AG04450 (cell line): ENCODE results near the gene S1PR5. TPM values are rescaled to one million over a fixed set of nuclear protein-coding genes. Genes with fewer than 3 reads are reported as not detected.
A peak's percentile ranks its signal among the peaks of the same experiment; 100 is the strongest.

Experiments
- CTCF ChIA-PET: fragments of 300-600, 350-600 bp; formaldehyde crosslinking; extraction: SDS; loops from one replicate; lab custom pipeline; 2022; ENCODE audit warnings: antibody characterized with exemption, inconsistent platforms; lab: Charles Lee
- POLR2A ChIA-PET: fragments of 350-600 bp; formaldehyde crosslinking; extraction: SDS; loops from one replicate; lab custom pipeline; 2021; ENCODE audit warnings: antibody characterized with exemption, inconsistent platforms; lab: Yijun Ruan, JAX
- DNase-seq: peaks from one replicate; pipeline ENCODE4 v3.0.0-alpha.2; 2011; ENCODE audit warnings: low read depth, low spot score
- H3K27ac ChIP-seq: one replicate; pipeline ENCODE4 v1.5.1; 2012; ENCODE audit warnings: low read depth, low read length, control low read depth
- H3K27me3 ChIP-seq: one replicate; pipeline ENCODE4 v1.6.0; 2012; ENCODE audit warnings: low read length; ENCODE audit not compliant: control insufficient read depth, insufficient read depth
- H3K4me3 ChIP-seq: 2 replicates; pipeline ENCODE4 v1.5.1; 2011; ENCODE audit warnings: mild to moderate bottlenecking, low read depth, low read length, control low read depth
- H3K9me3 ChIP-seq: 2 replicates; pipeline ENCODE4 v1.5.1; 2012; ENCODE audit warnings: low read length; ENCODE audit not compliant: control insufficient read depth, insufficient read depth
- CTCF ChIP-seq: IDR thresholded peaks from 2 replicates; pipeline ENCODE4 v1.5.1; 2011; ENCODE audit warnings: low read depth, low read length, control low read depth, inconsistent platforms
- polyA plus RNA-seq: library from polyadenylated mRNA; depleted of rRNA; stranded (reverse); fragments of >200 nt; gene quantifications from 2 replicates; pipeline ENCODE4 v1.2.3, GENCODE V29; 2011

S1PR5 gene
- polyA plus RNA-seq, 1 experiment: 0.10 TPM

- POLR2A ChIA-PET: no interaction called here
- Histone ChIP-seq H3K4me3 (no peak overlapping the region), H3K9me3 (no peaks in the 10 kb centered on the region; the same call in 1 of the 2 replicates), H3K27me3 (peaks cover 41% of the 10 kb centered on the region), H3K27ac (no peak overlapping the region)
- DNase-seq: no peak
- CTCF ChIA-PET: interaction anchor here (1.7 kb wide), 1 partner anchor 97 kb away, joined by 4 read pairs; no protein-coding TSS in a partner anchor
- TF ChIP-seq CTCF: no peak
Measured at GRCh38 chr19:10513223-10513622, 4.0 kb downstream of the S1PR5 start.

GRCh38 chr19:10510301-10510802 lies 6.9 kb downstream of the S1PR5 start:
- Histone ChIP-seq H3K27me3 (peaks cover 33% of the 10 kb centered on the region), H3K27ac (no peak overlapping the region), H3K9me3 (no peaks in the 10 kb centered on the region; the same call in 1 of the 2 replicates), H3K4me3 (no peak overlapping the region)
- POLR2A ChIA-PET: no interaction called here
- TF ChIP-seq CTCF: peak; percentile 76
- no peak for DNase-seq
- CTCF ChIA-PET: interaction anchor here (0.6 kb wide), 1 partner anchor 13 kb away, joined by 3 read pairs; no protein-coding TSS in a partner anchor

- Histone ChIP-seq H3K4me3 (no peak overlapping the region), H3K27ac (no peak overlapping the region), H3K9me3 (no peaks in the 10 kb centered on the region), H3K27me3 (peaks cover 22% of the 10 kb centered on the region)
- no peak for DNase-seq
- ChIA-PET CTCF (interaction anchor here (0.6 to 1.9 kb wide), 4 partner anchors 10 to 191 kb away, joined by 3 to 5 read pairs (median 4); no protein-coding TSS in a partner anchor), POLR2A (interaction anchor here (0.6 kb wide), 1 partner anchor 834 kb away, joined by 7 read pairs; the partner anchor contains the start of gene ZNF562)
- no peak for TF ChIP-seq CTCF
Measured at GRCh38 chr19:10508707-10509106, 8.5 kb downstream of the S1PR5 start.

GRCh38 chr19:10508036-10508435 lies 9.2 kb downstream of the S1PR5 start:
- H3K27ac ChIP-seq: no peak overlapping the region
- POLR2A ChIA-PET: interaction anchor here (0.6 kb wide), 1 partner anchor 833 kb away, joined by 7 read pairs; the partner anchor contains the start of gene ZNF562
- H3K4me3 ChIP-seq: no peak overlapping the region
- peaks cover 17% of the 10 kb centered on the region for H3K27me3 ChIP-seq
- DNase-seq: no peak
- no peaks in the 10 kb centered on the region for H3K9me3 ChIP-seq
- no peak for TF ChIP-seq CTCF
- CTCF ChIA-PET: interaction anchor here (0.6 to 1.9 kb wide), 5 partner anchors 9 to 192 kb away, joined by 3 to 5 read pairs (median 3); no protein-coding TSS in a partner anchor

- peak; percentile 81 for TF ChIP-seq CTCF
- POLR2A ChIA-PET: no interaction called here
- H3K4me3 ChIP-seq: no peak overlapping the region
- H3K27me3 ChIP-seq: peaks cover 3% of the 10 kb centered on the region
- H3K27ac ChIP-seq: no peak overlapping the region
- no peak for DNase-seq
- CTCF ChIA-PET: interaction anchor here (0.5 to 1.4 kb wide), 10 partner anchors 18 to 139 kb away, joined by 3 to 6 read pairs (median 4); partner anchors contain the start of gene CDC37
- no peaks in the 10 kb centered on the region; the same call in 1 of the 2 replicates for H3K9me3 ChIP-seq
Measured at GRCh38 chr19:10505583-10506229, 11.5 kb downstream of the S1PR5 start.
